ENCODE data around the gene CAPN5. TPM values are rescaled to one million over a fixed set of nuclear protein-coding genes. Genes with fewer than 3 reads are reported as not detected.

CAPN5 gene
- total RNA-seq, 1 donor from 2014 or later: 7.4 TPM

GRCh38 chr11:77072851-77073327 is 6.1 kb downstream of the CAPN5 start:
- no peak overlapping the region for H3K27ac ChIP-seq
- peaks cover under 1% of the 10 kb centered on the region for H3K4me1 ChIP-seq
- H3K9me3 Mint-ChIP-seq: peaks cover 1% of the 10 kb centered on the region
- no peaks in the 10 kb centered on the region for H3F3A ChIP-seq (ENCODE audit: low read depth)
- no peaks in the 10 kb centered on the region for H3K36me3 ChIP-seq
- H3K4me2 ChIP-seq: no peak overlapping the region
- H3K27me3 ChIP-seq: no peaks in the 10 kb centered on the region
- H3K4me3 ChIP-seq: no peak overlapping the region
- no peaks in the 10 kb centered on the region for H3K79me2 ChIP-seq (ENCODE audit: low read depth)
- TF ChIP-seq, protein P1, sequence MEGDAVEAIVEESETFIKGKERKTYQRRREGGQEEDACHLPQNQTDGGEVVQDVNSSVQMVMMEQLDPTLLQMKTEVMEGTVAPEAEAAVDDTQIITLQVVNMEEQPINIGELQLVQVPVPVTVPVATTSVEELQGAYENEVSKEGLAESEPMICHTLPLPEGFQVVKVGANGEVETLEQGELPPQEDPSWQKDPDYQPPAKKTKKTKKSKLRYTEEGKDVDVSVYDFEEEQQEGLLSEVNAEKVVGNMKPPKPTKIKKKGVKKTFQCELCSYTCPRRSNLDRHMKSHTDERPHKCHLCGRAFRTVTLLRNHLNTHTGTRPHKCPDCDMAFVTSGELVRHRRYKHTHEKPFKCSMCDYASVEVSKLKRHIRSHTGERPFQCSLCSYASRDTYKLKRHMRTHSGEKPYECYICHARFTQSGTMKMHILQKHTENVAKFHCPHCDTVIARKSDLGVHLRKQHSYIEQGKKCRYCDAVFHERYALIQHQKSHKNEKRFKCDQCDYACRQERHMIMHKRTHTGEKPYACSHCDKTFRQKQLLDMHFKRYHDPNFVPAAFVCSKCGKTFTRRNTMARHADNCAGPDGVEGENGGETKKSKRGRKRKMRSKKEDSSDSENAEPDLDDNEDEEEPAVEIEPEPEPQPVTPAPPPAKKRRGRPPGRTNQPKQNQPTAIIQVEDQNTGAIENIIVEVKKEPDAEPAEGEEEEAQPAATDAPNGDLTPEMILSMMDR (IDR thresholded peaks at IDR 0.05): no peak
- TF ChIP-seq EZH2 (IDR thresholded peaks at IDR 0.05) (no peak), EZH2phosphoT487 (IDR thresholded peaks at IDR 0.05) (no peak)
- H3K27me3 Mint-ChIP-seq (ENCODE audit: insufficient read depth, low read depth): peaks cover 4% of the 10 kb centered on the region
- H3K4me1 Mint-ChIP-seq: peaks cover 29% of the 10 kb centered on the region
- DNase-seq (ENCODE audit: low spot score): no peak
- no peak overlapping the region for H3K9ac ChIP-seq
- peaks cover under 1% of the 10 kb centered on the region for H4K20me1 ChIP-seq (ENCODE audit: low read depth)
- H3K36me3 Mint-ChIP-seq: no peaks in the 10 kb centered on the region
- H2AFZ ChIP-seq (replicated peaks): no peak overlapping the region
- no peak overlapping the region for H3K4me3 Mint-ChIP-seq
- H3K9me3 ChIP-seq (ENCODE audit: low read depth): no peaks in the 10 kb centered on the region
- peak overlapping the region; percentile 64 for H3K27ac Mint-ChIP-seq

GRCh38 chr11:77073328-77074001 is 6.7 kb downstream of the CAPN5 start:
- H3K27me3 Mint-ChIP-seq (ENCODE audit: insufficient read depth, low read depth): peaks cover 4% of the 10 kb centered on the region
- Histone ChIP-seq H3K79me2 (ENCODE audit: low read depth) (no peaks in the 10 kb centered on the region), H3K4me2 (no peak overlapping the region), H4K20me1 (ENCODE audit: low read depth) (no peaks in the 10 kb centered on the region), H2AFZ (replicated peaks) (no peak overlapping the region), H3K27ac (no peak overlapping the region), H3K9ac (no peak overlapping the region), H3K9me3 (ENCODE audit: low read depth) (no peaks in the 10 kb centered on the region), H3K4me3 (no peak overlapping the region), H3K27me3 (no peaks in the 10 kb centered on the region), H3K4me1 (no peaks in the 10 kb centered on the region), H3K36me3 (no peaks in the 10 kb centered on the region), H3F3A (ENCODE audit: low read depth) (no peaks in the 10 kb centered on the region)
- peak overlapping the region; percentile 64 for H3K27ac Mint-ChIP-seq
- H3K36me3 Mint-ChIP-seq: no peaks in the 10 kb centered on the region
- H3K4me3 Mint-ChIP-seq: no peak overlapping the region
- H3K9me3 Mint-ChIP-seq: peaks cover 6% of the 10 kb centered on the region
- H3K4me1 Mint-ChIP-seq: peaks cover 26% of the 10 kb centered on the region
- DNase-seq (ENCODE audit: low spot score): no peak
- TF ChIP-seq EZH2 (IDR thresholded peaks at IDR 0.05) (no peak), EZH2phosphoT487 (IDR thresholded peaks at IDR 0.05) (no peak)
- TF ChIP-seq, protein P1 (IDR thresholded peaks at IDR 0.05): no peak

- Histone ChIP-seq H3K4me3 (no peak overlapping the region), H3K27ac (no peak overlapping the region), H4K20me1 (ENCODE audit: low read depth) (no peaks in the 10 kb centered on the region), H3K36me3 (no peaks in the 10 kb centered on the region), H3K79me2 (ENCODE audit: low read depth) (no peaks in the 10 kb centered on the region), H3F3A (ENCODE audit: low read depth) (no peaks in the 10 kb centered on the region), H3K9me3 (ENCODE audit: low read depth) (no peaks in the 10 kb centered on the region), H3K27me3 (no peaks in the 10 kb centered on the region), H3K9ac (no peak overlapping the region), H3K4me1 (no peaks in the 10 kb centered on the region), H2AFZ (replicated peaks) (no peak overlapping the region), H3K4me2 (no peak overlapping the region)
- no peak for DNase-seq (ENCODE audit: low spot score)
- Mint-ChIP-seq H3K4me1 (peaks cover 24% of the 10 kb centered on the region), H3K27me3 (ENCODE audit: insufficient read depth, low read depth) (peaks cover 4% of the 10 kb centered on the region), H3K9me3 (peaks cover 11% of the 10 kb centered on the region), H3K4me3 (no peak overlapping the region), H3K27ac (peak overlapping the region; percentile 57), H3K36me3 (no peaks in the 10 kb centered on the region)
- TF ChIP-seq EZH2phosphoT487 (IDR thresholded peaks at IDR 0.05) (no peak), EZH2 (IDR thresholded peaks at IDR 0.05) (no peak)
- TF ChIP-seq, protein P1 (IDR thresholded peaks at IDR 0.05): no peak
Measured at GRCh38 chr11:77074205-77074604, 7.4 kb downstream of the CAPN5 start.

Data from neural progenitor cell (in vitro differentiated cells).